ENCODE results near the gene RAC3. TPM values are rescaled to one million over a fixed set of nuclear protein-coding genes. Genes with fewer than 3 reads are reported as not detected.

RAC3 gene
- total and polyA plus RNA-seq, 4 donors: 51.7 to 214 (median 135) TPM

GRCh38 chr17:82062076-82062983, 30.9 kb downstream of the RAC3 start:
- Histone ChIP-seq H3K27me3 (ENCODE audit: control insufficient read depth, insufficient read depth, low read length) (no peaks in the 10 kb centered on the region), H3K9me3 (ENCODE audit: control insufficient read depth, insufficient read depth, low read length) (no peaks in the 10 kb centered on the region), H3K27ac (ENCODE audit: low read depth, low read length) (no peak overlapping the region), H3K36me3 (ENCODE audit: control insufficient read depth, insufficient read depth, low read length) (peaks cover 78% of the 10 kb centered on the region), H3K4me1 (ENCODE audit: control insufficient read depth, insufficient read depth, low read length) (peaks cover 27% of the 10 kb centered on the region), H3K4me3 (ENCODE audit: low read depth, low read length) (no peak overlapping the region)
- no peak for DNase-seq (ENCODE audit: low read depth in 4 of 6, low spot score in 6 of 6)
- WGBS (ENCODE audit: insufficient coverage): 90% methylated on average over 22 of the region's 24 CpGs

- WGBS (ENCODE audit: insufficient coverage): 93% methylated on average over 9 of the region's 9 CpGs
- Histone ChIP-seq H3K36me3 (ENCODE audit: control insufficient read depth, insufficient read depth, low read length) (peaks cover 72% of the 10 kb centered on the region), H3K4me3 (ENCODE audit: low read depth, low read length) (no peak overlapping the region), H3K27me3 (ENCODE audit: control insufficient read depth, insufficient read depth, low read length) (no peaks in the 10 kb centered on the region), H3K9me3 (ENCODE audit: control insufficient read depth, insufficient read depth, low read length) (no peaks in the 10 kb centered on the region), H3K27ac (ENCODE audit: low read depth, low read length) (no peak overlapping the region), H3K4me1 (ENCODE audit: control insufficient read depth, insufficient read depth, low read length) (peaks cover 27% of the 10 kb centered on the region)
- DNase-seq (ENCODE audit: low read depth in 4 of 6, low spot score in 6 of 6): no peak
Observed at GRCh38 chr17:82062984-82063368, 31.5 kb downstream of the RAC3 start.

DNA sequence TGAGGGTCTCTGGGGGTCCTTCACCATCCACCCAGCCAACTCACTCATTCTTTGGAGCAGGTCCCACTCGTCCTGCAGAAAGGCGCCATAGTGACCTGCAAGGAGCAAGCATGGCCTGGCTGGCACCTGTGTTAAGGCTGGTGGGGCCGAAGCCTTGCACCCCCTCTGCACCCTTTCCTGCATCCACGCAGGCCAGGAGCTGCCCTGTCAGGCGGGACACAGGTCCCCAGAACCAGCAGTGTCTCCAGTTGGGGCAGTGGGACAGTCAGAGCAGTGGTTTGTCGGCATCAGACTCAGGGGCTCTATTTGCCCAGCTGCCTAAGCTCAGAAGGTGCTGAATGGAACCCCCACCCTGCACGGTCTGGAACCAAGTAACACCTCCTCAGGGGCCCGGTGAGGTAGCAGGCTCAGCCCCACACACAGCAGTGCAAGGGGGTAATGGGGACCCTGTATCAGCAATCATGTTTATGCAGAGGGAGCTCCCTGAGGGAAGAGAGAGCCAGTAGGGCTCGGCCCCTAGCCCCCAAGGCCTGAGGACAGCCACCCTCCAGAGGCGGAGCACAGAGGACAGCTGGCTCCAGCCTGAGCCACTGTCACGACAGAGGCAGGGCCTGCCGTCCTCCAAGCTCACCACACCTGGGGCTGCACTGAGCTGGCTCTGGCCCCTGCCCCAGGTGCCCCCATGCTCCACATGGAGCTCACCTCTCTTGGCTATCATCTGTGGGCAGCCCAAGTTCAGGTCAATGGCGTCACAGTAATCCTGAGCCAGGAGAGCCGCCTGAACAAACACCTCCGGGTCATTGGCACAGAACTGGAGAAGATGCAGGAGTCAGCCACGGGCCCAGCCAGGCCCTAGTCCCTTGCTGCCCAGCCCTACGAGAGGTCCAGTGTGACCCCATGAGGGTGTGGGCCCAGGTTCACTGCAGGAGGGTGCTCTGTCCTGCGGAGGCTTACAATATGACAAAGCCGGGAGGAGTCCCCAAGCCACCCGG, 32.2 kb downstream of the RAC3 start:
- no peak overlapping the region for H3K4me3 ChIP-seq (ENCODE audit: low read depth, low read length)
- H3K9me3 ChIP-seq (ENCODE audit: control insufficient read depth, insufficient read depth, low read length): no peaks in the 10 kb centered on the region
- peaks cover 65% of the 10 kb centered on the region for H3K36me3 ChIP-seq (ENCODE audit: control insufficient read depth, insufficient read depth, low read length)
- peaks cover 27% of the 10 kb centered on the region for H3K4me1 ChIP-seq (ENCODE audit: control insufficient read depth, insufficient read depth, low read length)
- DNase-seq (ENCODE audit: low read depth in 4 of 6, low spot score in 6 of 6): no peak
- H3K27ac ChIP-seq (ENCODE audit: low read depth, low read length): no peak overlapping the region
- WGBS (ENCODE audit: insufficient coverage): 92% methylated on average over 18 of the region's 20 CpGs
- H3K27me3 ChIP-seq (ENCODE audit: control insufficient read depth, insufficient read depth, low read length): no peaks in the 10 kb centered on the region

GRCh38 chr17:82064433-82065192, 33.1 kb downstream of the RAC3 start:
- no peak overlapping the region for H3K27ac ChIP-seq (ENCODE audit: low read depth, low read length)
- peaks cover 27% of the 10 kb centered on the region for H3K4me1 ChIP-seq (ENCODE audit: control insufficient read depth, insufficient read depth, low read length)
- no peak for DNase-seq (ENCODE audit: low read depth in 4 of 6, low spot score in 6 of 6)
- H3K9me3 ChIP-seq (ENCODE audit: control insufficient read depth, insufficient read depth, low read length): no peaks in the 10 kb centered on the region
- H3K36me3 ChIP-seq (ENCODE audit: control insufficient read depth, insufficient read depth, low read length): peaks cover 56% of the 10 kb centered on the region
- H3K4me3 ChIP-seq (ENCODE audit: low read depth, low read length): peak overlapping the region; percentile 64
- no peaks in the 10 kb centered on the region for H3K27me3 ChIP-seq (ENCODE audit: control insufficient read depth, insufficient read depth, low read length)
- 39% methylated on average over 36 of the region's 36 CpGs for WGBS (ENCODE audit: insufficient coverage)

DNA sequence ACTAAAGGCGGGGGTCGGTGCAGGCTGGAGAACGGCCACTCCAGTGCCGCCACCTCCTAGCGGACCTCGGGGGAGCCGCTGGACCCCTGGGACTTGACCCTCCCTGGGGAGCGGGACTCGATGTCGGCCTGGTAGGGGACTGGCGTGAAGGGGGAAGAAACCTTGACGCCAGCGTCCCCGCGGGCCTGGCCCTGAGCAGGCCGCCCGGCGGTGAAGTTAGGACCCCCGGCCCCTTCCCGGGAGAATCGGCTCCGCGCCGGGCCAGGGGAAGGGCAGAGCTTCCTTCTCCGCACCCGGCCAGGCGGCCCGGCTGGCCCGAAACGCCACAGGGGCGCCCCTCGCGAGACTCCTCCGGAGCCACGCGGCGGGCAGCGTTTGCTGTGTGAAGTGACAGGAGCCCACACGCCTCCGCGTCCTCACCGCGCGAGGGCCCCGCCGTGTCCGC, 33.7 kb downstream of the RAC3 start:
- Histone ChIP-seq H3K36me3 (ENCODE audit: control insufficient read depth, insufficient read depth, low read length) (peaks cover 50% of the 10 kb centered on the region), H3K4me3 (ENCODE audit: low read depth, low read length) (peak overlapping the region; percentile 64), H3K27me3 (ENCODE audit: control insufficient read depth, insufficient read depth, low read length) (no peaks in the 10 kb centered on the region), H3K9me3 (ENCODE audit: control insufficient read depth, insufficient read depth, low read length) (no peaks in the 10 kb centered on the region), H3K4me1 (ENCODE audit: control insufficient read depth, insufficient read depth, low read length) (peaks cover 27% of the 10 kb centered on the region), H3K27ac (ENCODE audit: low read depth, low read length) (no peak overlapping the region)
- DNase-seq (ENCODE audit: low read depth in 4 of 6, low spot score in 6 of 6): peak in 1 of 6 donors; percentile 28
- under 1% methylated on average over 47 of the region's 47 CpGs for WGBS (ENCODE audit: insufficient coverage)

- Histone ChIP-seq H3K36me3 (ENCODE audit: control insufficient read depth, insufficient read depth, low read length) (peaks cover 44% of the 10 kb centered on the region), H3K4me3 (ENCODE audit: low read depth, low read length) (peak within 1 kb of the TSS; percentile 64), H3K27me3 (ENCODE audit: control insufficient read depth, insufficient read depth, low read length) (no peaks in the 10 kb centered on the region), H3K9me3 (ENCODE audit: control insufficient read depth, insufficient read depth, low read length) (no peaks in the 10 kb centered on the region), H3K27ac (ENCODE audit: low read depth, low read length) (peak within 1 kb of the TSS; percentile 71), H3K4me1 (ENCODE audit: control insufficient read depth, insufficient read depth, low read length) (peaks cover 27% of the 10 kb centered on the region)
- peak; percentile 29 to 85 (median 48) for DNase-seq (ENCODE audit: low read depth in 4 of 6, low spot score in 6 of 6)
- WGBS (ENCODE audit: insufficient coverage): 5% methylated on average over 84 of the region's 88 CpGs
Observed at GRCh38 chr17:82065638-82066303, 34.3 kb downstream of the RAC3 start, which contains the start of gene DUS1L. TSS of gene DUS1L (minus strand) at chr17:82065804. CDS start at chr17:82065059, 745 bp downstream.

DNA sequence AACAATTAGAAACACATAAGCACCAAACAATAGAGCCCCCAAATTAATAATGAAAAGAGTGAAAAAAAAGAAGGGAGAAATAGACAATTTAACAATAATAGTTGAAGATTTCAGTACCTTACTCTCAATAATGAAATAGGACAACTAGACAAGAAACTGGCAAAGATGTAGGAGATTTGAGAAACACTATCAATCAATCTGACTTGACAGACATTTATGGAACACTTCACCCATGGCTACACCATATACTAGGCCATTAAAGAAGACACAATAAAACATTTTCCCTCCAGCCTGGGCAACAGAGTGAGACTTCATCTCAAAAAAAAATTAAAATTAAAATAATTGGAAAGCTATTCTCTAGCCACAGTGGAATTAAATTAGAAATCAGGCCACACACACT, 39.1 kb downstream of the RAC3 start:
- H3K4me1 ChIP-seq (ENCODE audit: control insufficient read depth, insufficient read depth, low read length): peaks cover 9% of the 10 kb centered on the region
- H3K36me3 ChIP-seq (ENCODE audit: control insufficient read depth, insufficient read depth, low read length): no peaks in the 10 kb centered on the region
- H3K27ac ChIP-seq (ENCODE audit: low read depth, low read length): no peak overlapping the region
- no peaks in the 10 kb centered on the region for H3K27me3 ChIP-seq (ENCODE audit: control insufficient read depth, insufficient read depth, low read length)
- H3K4me3 ChIP-seq (ENCODE audit: low read depth, low read length): no peak overlapping the region
- H3K9me3 ChIP-seq (ENCODE audit: control insufficient read depth, insufficient read depth, low read length): no peaks in the 10 kb centered on the region
- no peak for DNase-seq (ENCODE audit: low read depth in 4 of 6, low spot score in 6 of 6)

GRCh38 chr17:82072827-82073226, 41.3 kb downstream of the RAC3 start:
- Histone ChIP-seq H3K36me3 (ENCODE audit: control insufficient read depth, insufficient read depth, low read length) (peaks cover 10% of the 10 kb centered on the region), H3K27me3 (ENCODE audit: control insufficient read depth, insufficient read depth, low read length) (no peaks in the 10 kb centered on the region), H3K27ac (ENCODE audit: low read depth, low read length) (no peak overlapping the region), H3K4me1 (ENCODE audit: control insufficient read depth, insufficient read depth, low read length) (peaks cover 7% of the 10 kb centered on the region), H3K4me3 (ENCODE audit: low read depth, low read length) (no peak overlapping the region), H3K9me3 (ENCODE audit: control insufficient read depth, insufficient read depth, low read length) (no peaks in the 10 kb centered on the region)
- 83% methylated on average over 2 of the region's 6 CpGs for WGBS (ENCODE audit: insufficient coverage)
- no peak for DNase-seq (ENCODE audit: low read depth in 4 of 6, low spot score in 6 of 6)

All from spinal cord (tissue), 10 donors.